H1 (cell line): Measurements from ENCODE around the gene MOB3B. TPM values are rescaled to one million over a fixed set of nuclear protein-coding genes. Genes with fewer than 3 reads are reported as not detected.

Experiments used
- CTCF ChIA-PET: fragments of 300-600 bp; sonication (Branson Sonifier 250); formaldehyde crosslinking; loops from one replicate; lab custom pipeline; 2021; ENCODE audit not compliant: partially characterized antibody; lab: Charles Lee
- POLR2A ChIA-PET: fragments of 300-600 bp; sonication (Branson Sonifier 250); formaldehyde crosslinking; loops from one replicate; lab custom pipeline; 2021; ENCODE audit warnings: inconsistent platforms; ENCODE audit not compliant: partially characterized antibody; lab: Charles Lee
- DNase-seq, 2 experiments: peaks; one replicate each; pipeline versions ENCODE4 v3.0.0 to v3.0.0-alpha.2; 2010 to 2022; ENCODE audit warnings: low spot score in 2 of 2, low read depth in 1 of 2, mixed read lengths in 1 of 2
- FAIRE-seq: peaks from 2 replicates; lab custom pipeline; 2011; peaks lifted over from hg19 to GRCh38; lab: Jason Lieb, UNC
- H2AFZ ChIP-seq: 2 replicates; pipeline ENCODE4 v1.8.1; 2012; ENCODE audit warnings: low read length, inconsistent platforms
- H2AK5ac ChIP-seq: 2 replicates; pipeline ENCODE4 v1.6.1; 2013; ENCODE audit warnings: low read depth, low read length
- H2BK120ac ChIP-seq: replicated peaks from 2 replicates; pipeline ENCODE3; 2013; ENCODE audit warnings: low read depth, low read length, inconsistent platforms
- H2BK12ac ChIP-seq: 2 replicates; pipeline ENCODE4 v1.6.1; 2013; ENCODE audit warnings: low read depth, low read length
- H2BK15ac ChIP-seq: 2 replicates; pipeline ENCODE4 v1.6.1; 2013; ENCODE audit warnings: low read length
- H2BK20ac ChIP-seq: 2 replicates; pipeline ENCODE4 v1.6.1; 2013; ENCODE audit warnings: low read length
- H2BK5ac ChIP-seq: 2 replicates; pipeline ENCODE4 v1.6.1; 2013; ENCODE audit warnings: low read depth, low read length
- H3K14ac ChIP-seq: 2 replicates; pipeline ENCODE4 v1.6.1; 2013; ENCODE audit warnings: inconsistent platforms; ENCODE audit not compliant: insufficient read length
- H3K18ac ChIP-seq: 2 replicates; pipeline ENCODE4 v1.6.1; 2013; ENCODE audit warnings: low read length; ENCODE audit errors: extremely low read depth
- H3K23ac ChIP-seq: 2 replicates; pipeline ENCODE4 v1.6.1; 2013; ENCODE audit warnings: inconsistent platforms; ENCODE audit not compliant: insufficient read length
- H3K23me2 ChIP-seq: 2 replicates; pipeline ENCODE4 v1.6.1; 2013; ENCODE audit warnings: low read depth, low read length
- H3K27ac ChIP-seq: 2 replicates; pipeline ENCODE4 v1.6.1; 2011; ENCODE audit warnings: low read depth, low read length, inconsistent platforms
- H3K27me3 ChIP-seq, 4 experiments: replicated peaks in 1 of 4; 1 replicate in 1 of 4; 2 replicates in 3 of 4; pipeline versions ENCODE4 v1.6.1 to v1.8.1; 2011 to 2013; ENCODE audit warnings: low read length in 3 of 4, mild to moderate bottlenecking in 3 of 4, inconsistent platforms in 2 of 4, mixed read lengths in 2 of 4, moderate library complexity in 1 of 4; ENCODE audit not compliant: control insufficient read depth in 3 of 4, insufficient read depth in 3 of 4; ENCODE audit errors: extremely low read depth in 1 of 4
- H3K36me3 ChIP-seq, 4 experiments: 2 replicates each; pipeline versions ENCODE4 v1.6.1 to v1.8.1; 2011 to 2013; ENCODE audit warnings: mild to moderate bottlenecking in 4 of 4, low read length in 3 of 4, moderate library complexity in 2 of 4, control low read depth in 1 of 4, inconsistent platforms in 1 of 4; ENCODE audit not compliant: insufficient read depth in 4 of 4, control insufficient read depth in 2 of 4
- H3K4ac ChIP-seq: replicated peaks from 2 replicates; pipeline ENCODE3; 2013; ENCODE audit warnings: low read length, low read depth, mixed read lengths, inconsistent platforms; ENCODE audit not compliant: insufficient read length
- H3K4me1 ChIP-seq, 4 experiments: replicated peaks in 1 of 4; 1 replicate in 1 of 4; 2 replicates in 3 of 4; pipeline versions ENCODE4 v1.6.1 to v1.8.1; 2011 to 2013; ENCODE audit warnings: low read length in 3 of 4, inconsistent platforms in 2 of 4, mixed read lengths in 1 of 4; ENCODE audit not compliant: insufficient read depth in 4 of 4, control insufficient read depth in 3 of 4
- H3K4me2 ChIP-seq, 2 experiments: 2 replicates each; pipeline versions ENCODE4 v1.6.1 to v1.8.1; 2011 to 2013; ENCODE audit warnings: low read depth in 2 of 2, low read length in 2 of 2, control low read depth in 1 of 2, inconsistent platforms in 1 of 2, mild to moderate bottlenecking in 1 of 2; ENCODE audit not compliant: insufficient read depth in 1 of 2
- H3K4me3 ChIP-seq, 4 experiments: fragments of 200-600, 300-600 bp in 1 of 4; sonication (generic), shearing (Covaris generic), sonication (Bioruptor Twin) in 1 of 4; 2 replicates each; pipeline versions ENCODE4 v1.5.1 to v1.8.1; 2011 to 2016; ENCODE audit warnings: low read length in 4 of 4, low read depth in 3 of 4, control low read depth in 2 of 4, inconsistent platforms in 2 of 4, mild to moderate bottlenecking in 2 of 4, mixed read lengths in 1 of 4, moderate library complexity in 1 of 4; ENCODE audit not compliant: insufficient read depth in 2 of 4; ENCODE audit errors: extremely low read depth in 1 of 4
- H3K56ac ChIP-seq: replicated peaks from 2 replicates; pipeline ENCODE3; 2013; ENCODE audit warnings: low read depth, mild to moderate bottlenecking, mixed read lengths, low read length, inconsistent platforms; ENCODE audit not compliant: insufficient read length
- H3K79me1 ChIP-seq: 2 replicates; pipeline ENCODE4 v1.6.1; 2013; ENCODE audit warnings: low read depth, low read length, control low read depth
- H3K79me2 ChIP-seq, 2 experiments: 2 replicates each; pipeline versions ENCODE4 v1.6.1 to v1.8.1; 2012 to 2013; ENCODE audit warnings: low read length in 2 of 2, mild to moderate bottlenecking in 2 of 2, inconsistent platforms in 1 of 2; ENCODE audit not compliant: insufficient read depth in 2 of 2, control insufficient read depth in 1 of 2
- H3K9ac ChIP-seq, 4 experiments: replicated peaks in 1 of 4; 1 replicate in 1 of 4; 2 replicates in 3 of 4; pipeline versions ENCODE4 v1.6.1 to v1.8.1; 2011 to 2013; ENCODE audit warnings: low read depth in 3 of 4, low read length in 3 of 4, control low read depth in 2 of 4, mild to moderate bottlenecking in 2 of 4, moderate library complexity in 2 of 4, inconsistent platforms in 1 of 4; ENCODE audit errors: extremely low read depth in 1 of 4
- H3K9me3 ChIP-seq, 2 experiments: 2 replicates each; pipeline versions ENCODE4 v1.6.1 to v1.8.1; 2012 to 2013; ENCODE audit warnings: mild to moderate bottlenecking in 2 of 2, moderate library complexity in 2 of 2, control low read depth in 1 of 2, inconsistent platforms in 1 of 2, low read depth in 1 of 2, low read length in 1 of 2, mixed read lengths in 1 of 2; ENCODE audit not compliant: insufficient read depth in 2 of 2
- H4K20me1 ChIP-seq, 2 experiments: replicated peaks in 1 of 2; 2 replicates each; pipeline versions ENCODE3 to v1.8.1; 2011 to 2013; ENCODE audit warnings: inconsistent platforms in 2 of 2, low read length in 2 of 2, mild to moderate bottlenecking in 1 of 2; ENCODE audit not compliant: insufficient read depth in 2 of 2, control insufficient read depth in 1 of 2
- H4K5ac ChIP-seq: 2 replicates; pipeline ENCODE4 v1.6.1; 2013; ENCODE audit warnings: low read length, low read depth, mixed read lengths, inconsistent platforms; ENCODE audit not compliant: insufficient read length
- H4K8ac ChIP-seq: 2 replicates; pipeline ENCODE4 v1.8.0; 2013; ENCODE audit warnings: mild to moderate bottlenecking, moderate library complexity, low read length, inconsistent platforms; ENCODE audit not compliant: insufficient read depth; ENCODE audit errors: extremely low read depth
- H4K91ac ChIP-seq: replicated peaks from 2 replicates; pipeline ENCODE3; 2013; ENCODE audit warnings: low read length, mixed read lengths, inconsistent platforms; ENCODE audit not compliant: insufficient read length
- CHD1 ChIP-seq: IDR thresholded peaks from 2 replicates; pipeline ENCODE4 v1.6.1; 2012; ENCODE audit warnings: low read depth, low read length, improper control_type of control experiment
- CHD2 ChIP-seq: IDR thresholded peaks from 2 replicates; pipeline ENCODE4 v1.6.1; 2012; ENCODE audit warnings: low read length, improper control_type of control experiment
- EGR1 ChIP-seq: IDR thresholded peaks from 2 replicates; pipeline ENCODE4 v1.6.1; 2011; ENCODE audit warnings: low read depth, low read length, borderline replicate concordance
- EZH2 ChIP-seq: fragments of 200-600 bp; sonication (generic); IDR thresholded peaks from 2 replicates; pipeline ENCODE4 v1.7.1; 2012; ENCODE audit warnings: low read depth, mild to moderate bottlenecking, moderate library complexity, low read length, inconsistent platforms; ENCODE audit not compliant: severe bottlenecking
- JUND ChIP-seq: IDR thresholded peaks from 2 replicates; pipeline ENCODE4 v1.6.1; 2011; ENCODE audit warnings: mild to moderate bottlenecking, improper control_type of control experiment, low read length
- NANOG ChIP-seq: IDR thresholded peaks from 2 replicates; pipeline ENCODE4 v1.6.1; 2011; ENCODE audit warnings: low read length, low read depth, mild to moderate bottlenecking, inconsistent platforms; ENCODE audit not compliant: insufficient read depth, poor library complexity, severe bottlenecking
- PHF8 ChIP-seq: fragments of 200-600 bp; sonication (generic); conservative IDR thresholded peaks from 2 replicates; pipeline ENCODE4 v1.7.1; 2012; ENCODE audit warnings: low read depth, mild to moderate bottlenecking, inconsistent platforms, low read length, moderate library complexity
- SAP30 ChIP-seq: fragments of 300-600 bp; sonication (generic); IDR thresholded peaks from 2 replicates; pipeline ENCODE4 v1.7.1; 2012; ENCODE audit warnings: low read length, moderate library complexity, mild to moderate bottlenecking, inconsistent platforms; ENCODE audit not compliant: insufficient read depth, insufficient replicate concordance
- SP2 ChIP-seq: IDR thresholded peaks from 2 replicates; pipeline ENCODE4 v1.6.1; 2012; ENCODE audit warnings: mild to moderate bottlenecking, low read length, inconsistent platforms
- SUZ12 ChIP-seq: fragments of 200-600 bp; sonication (generic); IDR thresholded peaks from 2 replicates; pipeline ENCODE4 v1.6.1; 2012; ENCODE audit warnings: mild to moderate bottlenecking, inconsistent platforms, low read length, moderate library complexity, mixed read lengths
- USF2 ChIP-seq: IDR thresholded peaks from 2 replicates; pipeline ENCODE4 v1.6.1; 2011; ENCODE audit warnings: low read length, improper control_type of control experiment
- WGBS, 2 experiments: shearing (Covaris generic) in 1 of 2; methylation state at CpG; one replicate each; pipeline versions ENCODE4 v1.1.6 to v1.1.7; 2013 to 2015; ENCODE audit warnings: low lambda C conversion rate in 2 of 2, mixed read lengths in 2 of 2, inconsistent platforms in 1 of 2, low coverage in 1 of 2, missing lambda C conversion rate in 1 of 2; ENCODE audit not compliant: insufficient replicate concordance in 2 of 2, insufficient coverage in 1 of 2, insufficient read length in 1 of 2; ENCODE audit errors: extremely low coverage in 1 of 2, missing lambda C conversion rate in 1 of 2; 5-methylcytosine and 5-hydroxymethylcytosine counted together
- polyA plus RNA-seq, 7 experiments: library from polyadenylated mRNA; depleted of rRNA in 3 of 7; stranded (reverse) in 5 of 7; unstranded in 2 of 7; fragments of >200 nt in 5 of 7; fragments of 200-250 nt in 2 of 7; gene quantifications; 1 replicate in 5 of 7; 2 replicates in 1 of 7; 4 replicates in 1 of 7; pipeline versions ENCODE4 v1.2.1 to v1.2.3, GENCODE V29; 2011 to 2013; ENCODE audit warnings: missing spikeins in 2 of 7, mixed read lengths in 2 of 7
- total RNA-seq: library from RNA; stranded (reverse); fragmentation: NEBNext Ultra II Directional; extraction: Animal tissue kit (Norgen Biotek cat#: 25700); gene quantifications from 2 replicates; pipeline ENCODE4 v1.2.1, GENCODE V29; 2021

MOB3B gene
- total and polyA plus RNA-seq, 2 of the 8 experiments (the other 6 are each of a cell fraction or from before 2014, with no cell fraction given), result 12.7 to 16.1 TPM

GRCh38 chr9:27442464-27442863, 87.2 kb downstream of the MOB3B start:
- Histone ChIP-seq H3K79me2 (0 out of 4 replicates have a peak, but pooled peaks cover 0 to 3% of the 10 kb centered on the region in 2 experiments), H3K23ac (no peak overlapping the region), H3K27ac (no peak overlapping the region), H4K5ac (no peak overlapping the region), H3K4me2 (no peak overlapping the region), H2BK120ac (no peak overlapping the region), H3K4me3 (no peak overlapping the region), H2BK20ac (no peak overlapping the region), H3K56ac (no peak overlapping the region), H3K23me2 (no peaks in the 10 kb centered on the region), H2AFZ (no peak overlapping the region), H2BK5ac (no peak overlapping the region), H4K91ac (no peak overlapping the region), H3K4me1 (peaks cover 0 to 7% (median 2%) of the 10 kb centered on the region in 4 experiments; a peak in 4 of 7 replicates), H3K27me3 (no peaks in the 10 kb centered on the region), H3K18ac (no peak overlapping the region), H3K9me3 (no peaks in the 10 kb centered on the region), H3K36me3 (no peaks in the 10 kb centered on the region), H3K9ac (no peak overlapping the region), H4K8ac (no peak overlapping the region), H3K4ac (no peak overlapping the region), H2AK5ac (no peak overlapping the region), H3K14ac (no peak overlapping the region), H2BK12ac (no peak overlapping the region; the same call in 1 of the 2 replicates), H4K20me1 (no peaks in the 10 kb centered on the region), H2BK15ac (no peak overlapping the region), H3K79me1 (no peaks in the 10 kb centered on the region; the same call in 1 of the 2 replicates)
- ChIA-PET CTCF (interaction anchor here (1.2 kb wide), 1 partner anchor 9 kb away, joined by 4 read pairs; no protein-coding TSS in a partner anchor), POLR2A (no interaction called here)
- TF ChIP-seq EZH2 (no peak), CHD1 (no peak), CHD2 (no peak), NANOG (no peak), USF2 (no peak), SAP30 (no peak), JUND (no peak), EGR1 (no peak), SUZ12 (no peak), PHF8 (no peak), SP2 (no peak)
- FAIRE-seq (no peak), DNase-seq (no peak)
- WGBS, 2 experiments, result 78% methylated on average over 4 of the region's 4 CpGs; no CpG with 5 or more reads in 1 of the 2 experiments
